Measurements from ENCODE around the gene C15orf61. TPM values are rescaled to one million over a fixed set of nuclear protein-coding genes. Genes with fewer than 3 reads are reported as not detected.

Gene C15orf61
- total RNA-seq, 1 donor from 2014 or later: 7.2 TPM

DNA sequence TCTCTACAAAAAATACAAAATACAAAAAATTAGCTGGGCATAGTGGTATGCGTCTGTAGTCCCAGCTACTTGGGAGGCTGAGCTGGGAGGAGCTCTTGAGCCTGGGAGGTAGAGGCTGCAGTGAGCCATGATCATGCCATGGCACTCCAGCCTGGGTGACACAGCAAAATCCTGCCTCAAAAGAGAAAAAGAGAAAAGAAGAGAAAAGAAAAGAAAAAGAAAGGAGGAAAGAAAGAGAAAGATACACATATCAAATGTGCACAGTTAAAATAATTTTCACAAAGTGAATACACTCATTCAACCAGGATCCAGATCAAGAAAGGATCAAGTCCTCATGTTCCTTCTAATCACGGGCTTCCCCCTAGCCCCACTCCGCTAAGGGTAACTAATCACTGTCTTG lies 5.8 kb upstream of the C15orf61 start:
- no peaks in the 10 kb centered on the region for H3K9me3 ChIP-seq
- peaks cover 5% of the 10 kb centered on the region for H3K4me1 ChIP-seq
- no peaks in the 10 kb centered on the region for H3K27me3 ChIP-seq (ENCODE audit: low read depth)
- DNase-seq: no peak
- no peak for TF ChIP-seq CTCF (IDR thresholded peaks at IDR 0.05)
- peaks cover 30% of the 10 kb centered on the region for H3K36me3 ChIP-seq
- no peak overlapping the region for H3K27ac ChIP-seq
- ATAC-seq: no peak
- intact Hi-C loops (cut with DNase I): no loop called here
- H3K4me3 ChIP-seq: no peak overlapping the region

GRCh38 chr15:67515557-67515956 lies 5.4 kb upstream of the C15orf61 start:
- no peak for ATAC-seq
- H3K36me3 ChIP-seq: peaks cover 30% of the 10 kb centered on the region
- H3K4me1 ChIP-seq: peaks cover 9% of the 10 kb centered on the region
- intact Hi-C loops (cut with DNase I): no loop called here
- no peak for DNase-seq
- H3K27me3 ChIP-seq (ENCODE audit: low read depth): no peaks in the 10 kb centered on the region
- H3K9me3 ChIP-seq: no peaks in the 10 kb centered on the region
- TF ChIP-seq CTCF (IDR thresholded peaks at IDR 0.05): no peak
- H3K4me3 ChIP-seq: no peak overlapping the region
- H3K27ac ChIP-seq: no peak overlapping the region

DNA sequence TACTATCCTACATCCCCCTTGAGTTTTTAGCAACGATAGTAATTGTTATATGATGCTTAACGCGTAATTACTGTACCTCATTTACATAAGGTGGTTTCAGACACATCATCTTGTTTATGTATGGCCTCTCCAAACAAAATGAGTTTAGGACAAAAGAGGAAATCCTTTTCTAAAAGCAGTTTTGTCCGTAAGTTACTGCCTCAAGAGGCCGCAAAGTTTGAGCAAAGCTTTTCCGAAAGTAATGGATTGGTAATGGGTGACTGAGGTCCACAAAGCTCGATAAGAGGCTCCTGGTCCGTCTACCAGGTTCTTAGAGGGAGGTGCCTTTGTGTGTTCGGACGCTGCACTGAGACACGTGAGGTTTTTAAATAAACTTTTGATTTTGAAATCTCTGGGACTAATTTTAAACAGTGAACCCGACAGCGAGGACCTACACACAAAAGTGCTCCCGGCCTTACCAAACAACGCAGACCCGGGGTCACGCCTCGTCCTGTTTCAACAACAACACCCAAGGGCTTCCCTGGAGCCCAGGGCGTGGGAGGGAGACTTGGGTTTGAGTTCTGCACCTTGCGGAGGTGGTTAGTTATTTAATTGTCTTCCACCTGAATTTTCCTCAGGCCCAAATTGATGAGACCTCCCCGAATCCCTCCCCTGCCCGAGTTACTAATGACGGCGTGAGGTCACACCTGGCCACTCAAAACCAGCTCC lies 456 bp upstream of the C15orf61 start:
- intact Hi-C loops (cut with DNase I): no loop called here
- no peak for TF ChIP-seq CTCF (IDR thresholded peaks at IDR 0.05)
- H3K36me3 ChIP-seq: no peaks in the 10 kb centered on the region

DNA sequence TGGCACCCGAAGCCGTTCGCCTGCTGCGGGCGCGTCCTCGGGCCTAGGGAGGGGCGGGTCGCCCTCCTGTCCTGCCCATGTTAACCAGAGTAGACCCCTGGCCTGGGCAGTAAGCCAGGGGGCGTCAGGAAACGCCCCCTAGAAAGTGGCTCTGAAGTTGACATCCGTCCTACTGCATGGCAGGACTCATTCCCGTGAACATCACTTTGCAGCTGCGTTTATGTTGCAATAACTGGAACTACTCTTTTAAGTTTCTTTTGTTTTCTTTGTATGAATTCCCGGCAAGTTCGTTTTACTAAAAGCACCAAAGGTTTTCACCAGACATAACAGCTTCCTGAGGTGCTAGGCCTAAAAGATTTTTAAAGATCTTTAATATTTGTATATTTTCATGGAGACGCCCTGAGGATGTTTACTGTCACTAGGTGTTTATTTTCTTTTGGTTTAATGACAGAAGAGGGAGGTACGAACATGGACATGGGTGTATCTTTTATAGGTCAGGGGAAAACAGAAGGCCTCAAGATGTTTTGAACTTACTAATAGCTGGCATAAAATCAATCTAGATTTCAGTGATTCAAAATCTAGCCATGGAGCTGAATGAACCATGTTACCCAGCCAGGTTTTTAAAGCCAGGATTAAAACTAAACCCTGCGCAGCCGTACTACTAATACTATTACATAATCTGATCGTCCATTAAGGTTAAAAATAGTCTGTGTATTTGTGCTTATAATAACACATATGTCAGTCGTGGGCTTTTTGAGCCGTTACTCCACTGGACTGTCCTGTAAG lies 1.0 kb downstream of the C15orf61 start:
- TF ChIP-seq CTCF (IDR thresholded peaks at IDR 0.05): no peak
- Histone ChIP-seq H3K27ac (peak overlapping the region; percentile 98), H3K36me3 (peaks cover 8% of the 10 kb centered on the region), H3K4me3 (peak overlapping the region; percentile 84), H3K4me1 (peaks cover 35% of the 10 kb centered on the region), H3K9me3 (no peaks in the 10 kb centered on the region), H3K27me3 (ENCODE audit: low read depth) (no peaks in the 10 kb centered on the region)
- peak in 1 of 2 donors; percentile 48 for ATAC-seq
- DNase-seq: no peak
- intact Hi-C loops (cut with DNase I): no loop called here

More for the DNA sequence above, 456 bp upstream of the C15orf61 start:
- no peak for DNase-seq
- peak overlapping the region; percentile 84 for H3K4me3 ChIP-seq
- H3K4me1 ChIP-seq: peaks cover 35% of the 10 kb centered on the region
- H3K27me3 ChIP-seq (ENCODE audit: low read depth): no peaks in the 10 kb centered on the region
- peak; percentile 3 to 31 for ATAC-seq
- peak overlapping the region; percentile 98 for H3K27ac ChIP-seq
- H3K9me3 ChIP-seq: no peaks in the 10 kb centered on the region

GRCh38 chr15:67523330-67523729 lies 2.4 kb downstream of the C15orf61 start:
- Histone ChIP-seq H3K4me3 (peak overlapping the region; percentile 84), H3K9me3 (no peaks in the 10 kb centered on the region), H3K4me1 (peaks cover 35% of the 10 kb centered on the region), H3K36me3 (peaks cover 20% of the 10 kb centered on the region), H3K27ac (peak overlapping the region; percentile 98), H3K27me3 (ENCODE audit: low read depth) (no peaks in the 10 kb centered on the region)
- DNase-seq: no peak
- ATAC-seq: no peak
- intact Hi-C loops (cut with DNase I): no loop called here
- no peak for TF ChIP-seq CTCF (IDR thresholded peaks at IDR 0.05)
